Karpas-422 (cell line): ENCODE results near the gene TENM4. TPM values are rescaled to one million over a fixed set of nuclear protein-coding genes. Genes with fewer than 3 reads are reported as not detected.

Source experiments
- DNase-seq: peaks from one replicate; pipeline ENCODE4 v3.0.0-alpha.2; 2015
- H2AFZ ChIP-seq: fragments of 200-600 bp; sonication (generic); 2 replicates; pipeline ENCODE4 v1.6.1; 2014; ENCODE audit warnings: antibody characterized with exemption, low read length, mixed read lengths
- H3K27ac ChIP-seq: fragments of 200-600 bp; sonication (generic); 2 replicates; pipeline ENCODE4 v1.5.1; 2014; ENCODE audit warnings: mild to moderate bottlenecking, low read length, moderate library complexity
- H3K27me3 ChIP-seq: fragments of 200-600 bp; sonication (generic); 2 replicates; pipeline ENCODE4 v1.6.1; 2014; ENCODE audit warnings: low read length, mixed read lengths
- H3K36me3 ChIP-seq: fragments of 200-600 bp; sonication (generic); 2 replicates; pipeline ENCODE4 v1.6.1; 2014; ENCODE audit warnings: low read length, mixed read lengths; ENCODE audit not compliant: insufficient read depth
- H3K4me1 ChIP-seq: fragments of 200-600 bp; sonication (generic); 2 replicates; pipeline ENCODE4 v1.6.1; 2014; ENCODE audit warnings: mild to moderate bottlenecking, low read length, mixed read lengths
- H3K4me2 ChIP-seq: fragments of 200-600 bp; sonication (generic); 2 replicates; pipeline ENCODE4 v1.6.1; 2014; ENCODE audit warnings: low read length, low read depth, mild to moderate bottlenecking; ENCODE audit not compliant: poor library complexity, severe bottlenecking
- H3K4me3 ChIP-seq: fragments of 200-600 bp; sonication (generic); 2 replicates; pipeline ENCODE4 v1.5.1; 2014; ENCODE audit warnings: mild to moderate bottlenecking, antibody characterized with exemption, low read length, mixed read lengths
- H3K79me2 ChIP-seq: fragments of 200-600 bp; sonication (generic); 2 replicates; pipeline ENCODE4 v1.6.1; 2014; ENCODE audit warnings: mild to moderate bottlenecking, low read length, mixed read lengths
- H3K9ac ChIP-seq: fragments of 200-600 bp; sonication (generic); 2 replicates; pipeline ENCODE4 v1.6.0; 2014; ENCODE audit warnings: low read length
- H3K9me2 ChIP-seq: fragments of 200-600 bp; sonication (generic), shearing (Covaris generic); replicated peaks from 2 replicates; pipeline ENCODE4 v1.6.0; 2014; ENCODE audit warnings: mild to moderate bottlenecking, low read length, moderate library complexity; ENCODE audit not compliant: insufficient read depth
- H3K9me3 ChIP-seq: fragments of 300-700, 200-600 bp; sonication (generic); 2 replicates; pipeline ENCODE4 v1.6.1; 2014; ENCODE audit warnings: low read length, mixed read lengths
- H4K20me1 ChIP-seq: fragments of 200-600 bp; sonication (generic); 2 replicates; pipeline ENCODE4 v1.6.1; 2014; ENCODE audit warnings: mild to moderate bottlenecking, antibody characterized with exemption, low read length, low read depth; ENCODE audit not compliant: insufficient read depth
- total RNA-seq: library from RNA; depleted of rRNA; stranded (reverse); fragments of >200 nt; shearing (Covaris generic); gene quantifications from 2 replicates; pipeline ENCODE4 v1.2.3, GENCODE V29; 2014; ENCODE audit warnings: low replicate concordance

TENM4 gene
- total RNA-seq, 1 experiment from 2014 or later = not detected

DNA sequence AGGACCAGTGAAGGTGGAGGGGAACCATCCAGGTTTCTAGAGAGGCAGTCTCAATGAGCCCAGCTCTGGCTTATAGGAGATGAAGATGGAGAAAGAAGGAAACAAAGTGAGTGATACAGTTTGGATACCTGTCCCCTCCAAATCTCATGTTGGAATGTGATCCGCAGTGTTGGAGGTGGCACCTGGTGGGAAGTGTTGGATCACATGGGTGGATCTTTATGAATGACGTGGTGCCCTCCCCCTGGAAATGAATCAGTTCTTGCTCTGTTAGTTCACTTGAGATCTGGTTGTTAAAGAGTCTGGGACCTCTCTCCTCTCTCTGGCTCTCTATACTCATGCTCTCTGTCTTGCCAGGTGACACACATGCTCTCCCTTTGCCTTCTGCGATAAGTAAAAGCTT lies 473.0 kb downstream of the TENM4 start:
- Histone ChIP-seq H2AFZ (no peak overlapping the region), H3K9ac (no peak overlapping the region), H3K79me2 (no peaks in the 10 kb centered on the region), H3K27ac (no peak overlapping the region), H3K9me3 (no peaks in the 10 kb centered on the region), H3K4me3 (no peak overlapping the region), H3K4me2 (no peak overlapping the region), H3K9me2 (no peaks in the 10 kb centered on the region), H3K27me3 (no peaks in the 10 kb centered on the region), H3K4me1 (no peaks in the 10 kb centered on the region), H3K36me3 (no peaks in the 10 kb centered on the region), H4K20me1 (no peaks in the 10 kb centered on the region)
- DNase-seq = no peak

DNA sequence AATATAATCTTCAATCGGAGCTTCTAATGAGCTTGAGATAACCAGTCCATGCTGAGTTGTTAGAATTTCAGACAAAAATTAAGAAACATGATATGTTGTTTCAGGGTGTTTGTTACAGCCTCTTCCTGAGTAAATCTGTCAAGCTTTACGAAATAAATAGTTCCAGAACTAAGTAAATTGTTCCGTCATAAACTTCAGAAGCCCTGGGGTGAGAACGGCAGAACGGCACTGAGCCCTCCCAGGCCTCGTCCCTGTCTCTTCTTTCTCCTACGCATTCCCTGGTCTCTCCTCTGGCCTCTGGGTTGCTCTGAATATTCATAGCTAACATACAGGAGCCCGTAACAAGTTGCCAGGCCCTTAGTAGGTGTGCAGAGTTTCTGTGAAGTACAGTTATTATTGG lies 475.4 kb downstream of the TENM4 start:
- no peaks in the 10 kb centered on the region for H3K4me1 ChIP-seq
- H4K20me1 ChIP-seq = no peaks in the 10 kb centered on the region
- no peaks in the 10 kb centered on the region for H3K27me3 ChIP-seq
- no peaks in the 10 kb centered on the region for H3K9me2 ChIP-seq
- H3K4me3 ChIP-seq = no peak overlapping the region
- H2AFZ ChIP-seq = no peak overlapping the region
- H3K4me2 ChIP-seq = no peak overlapping the region
- no peak overlapping the region for H3K27ac ChIP-seq
- no peaks in the 10 kb centered on the region for H3K79me2 ChIP-seq
- H3K9ac ChIP-seq = no peak overlapping the region
- no peaks in the 10 kb centered on the region for H3K9me3 ChIP-seq
- no peaks in the 10 kb centered on the region for H3K36me3 ChIP-seq
- no peak for DNase-seq

DNA sequence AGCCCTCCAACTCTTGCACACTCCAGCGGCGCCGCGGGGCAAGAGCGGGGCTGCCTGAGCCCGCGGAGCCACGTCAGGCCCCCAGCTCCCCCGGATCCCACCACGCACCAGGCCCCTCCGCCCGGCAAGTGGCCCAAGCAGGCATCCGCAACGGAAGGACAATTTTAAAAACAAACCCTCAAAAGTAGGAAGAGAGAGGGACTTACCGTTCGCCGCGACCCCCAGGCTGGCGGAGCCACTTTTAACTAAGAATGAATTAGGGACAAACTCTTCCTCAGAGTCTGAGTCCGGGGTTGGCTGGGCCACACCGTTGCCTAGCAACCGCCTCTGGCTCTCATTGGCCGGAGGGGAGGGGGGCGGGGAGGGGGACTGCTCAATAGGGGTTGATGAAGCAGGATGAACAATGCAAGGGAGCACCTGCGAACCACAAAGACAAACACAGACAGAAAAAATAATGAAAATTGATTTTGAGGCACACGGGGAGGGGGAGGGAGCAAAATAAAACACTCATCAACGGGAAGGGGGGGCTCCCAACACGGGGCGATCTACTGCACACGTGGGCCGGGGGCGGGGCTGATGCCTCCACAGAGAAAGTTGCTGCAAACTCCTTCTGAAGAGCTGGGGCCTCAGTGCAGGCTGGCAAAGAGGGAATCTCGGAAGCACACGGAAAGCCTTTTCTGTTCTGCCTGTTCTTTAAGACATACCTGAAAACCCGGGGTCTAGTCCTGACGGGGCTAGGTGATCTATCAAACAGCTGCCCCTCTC lies 478.7 kb downstream of the TENM4 start:
- DNase-seq = no peak
- no peak overlapping the region for H3K4me3 ChIP-seq
- no peak overlapping the region for H2AFZ ChIP-seq
- H3K27me3 ChIP-seq = no peaks in the 10 kb centered on the region
- no peak overlapping the region for H3K4me2 ChIP-seq
- no peak overlapping the region for H3K27ac ChIP-seq
- no peaks in the 10 kb centered on the region for H3K36me3 ChIP-seq
- H3K9ac ChIP-seq = no peak overlapping the region
- H3K9me2 ChIP-seq = no peaks in the 10 kb centered on the region
- no peaks in the 10 kb centered on the region for H3K9me3 ChIP-seq
- no peaks in the 10 kb centered on the region for H3K79me2 ChIP-seq
- no peaks in the 10 kb centered on the region for H4K20me1 ChIP-seq
- H3K4me1 ChIP-seq = no peaks in the 10 kb centered on the region

DNA sequence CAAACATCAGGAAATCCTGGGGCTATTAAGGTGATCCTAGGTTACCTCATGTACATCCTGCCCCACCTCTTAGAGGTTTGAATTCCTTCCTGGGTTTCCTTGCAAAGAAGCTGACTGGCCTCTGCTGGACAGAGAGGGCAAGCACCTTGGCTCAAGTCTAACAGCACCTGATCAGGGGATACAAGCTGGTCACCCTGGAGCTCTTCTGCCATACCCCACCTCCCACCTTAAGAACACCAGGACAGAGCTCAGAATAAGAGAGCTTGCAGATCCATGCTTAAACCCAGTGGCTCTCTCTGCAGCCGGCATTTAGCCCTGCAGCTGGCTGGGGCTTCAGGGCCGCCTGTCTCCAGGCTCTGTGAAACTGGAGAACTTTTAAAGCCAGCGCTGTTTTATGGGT lies 479.6 kb downstream of the TENM4 start:
- no peaks in the 10 kb centered on the region for H3K27me3 ChIP-seq
- H3K27ac ChIP-seq = no peak overlapping the region
- H3K9ac ChIP-seq = no peak overlapping the region
- H3K36me3 ChIP-seq = no peaks in the 10 kb centered on the region
- H3K9me3 ChIP-seq = no peaks in the 10 kb centered on the region
- H3K4me1 ChIP-seq = no peaks in the 10 kb centered on the region
- H3K4me3 ChIP-seq = no peak overlapping the region
- DNase-seq = no peak
- no peaks in the 10 kb centered on the region for H3K9me2 ChIP-seq
- H2AFZ ChIP-seq = no peak overlapping the region
- H3K4me2 ChIP-seq = no peak overlapping the region
- no peaks in the 10 kb centered on the region for H4K20me1 ChIP-seq
- H3K79me2 ChIP-seq = no peaks in the 10 kb centered on the region

DNA sequence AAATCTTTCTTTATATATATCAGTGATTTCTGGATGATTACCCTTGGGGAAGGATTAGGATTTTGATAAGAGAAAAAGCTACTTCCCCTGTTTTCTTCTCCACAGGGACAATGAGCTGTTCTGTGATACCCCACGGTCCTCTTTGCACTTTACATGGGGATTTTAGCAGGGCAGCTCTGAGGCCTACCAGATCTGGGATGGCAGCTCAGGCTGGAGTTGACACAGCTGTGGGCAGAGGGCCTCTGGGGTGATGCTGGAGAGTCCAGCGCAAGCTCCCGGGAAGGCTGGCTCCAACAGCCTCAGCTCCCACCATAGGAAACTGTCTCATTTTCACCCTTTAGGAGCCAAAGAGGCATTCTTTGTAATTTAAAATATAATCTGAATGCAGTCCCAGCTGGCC lies 482.4 kb downstream of the TENM4 start:
- Histone ChIP-seq H3K9ac (no peak overlapping the region), H3K4me2 (no peak overlapping the region), H2AFZ (no peak overlapping the region), H3K4me3 (no peak overlapping the region), H3K27ac (no peak overlapping the region), H3K4me1 (no peaks in the 10 kb centered on the region), H3K79me2 (no peaks in the 10 kb centered on the region), H4K20me1 (no peaks in the 10 kb centered on the region), H3K9me2 (no peaks in the 10 kb centered on the region), H3K27me3 (no peaks in the 10 kb centered on the region), H3K9me3 (no peaks in the 10 kb centered on the region), H3K36me3 (no peaks in the 10 kb centered on the region)
- DNase-seq = no peak

DNA sequence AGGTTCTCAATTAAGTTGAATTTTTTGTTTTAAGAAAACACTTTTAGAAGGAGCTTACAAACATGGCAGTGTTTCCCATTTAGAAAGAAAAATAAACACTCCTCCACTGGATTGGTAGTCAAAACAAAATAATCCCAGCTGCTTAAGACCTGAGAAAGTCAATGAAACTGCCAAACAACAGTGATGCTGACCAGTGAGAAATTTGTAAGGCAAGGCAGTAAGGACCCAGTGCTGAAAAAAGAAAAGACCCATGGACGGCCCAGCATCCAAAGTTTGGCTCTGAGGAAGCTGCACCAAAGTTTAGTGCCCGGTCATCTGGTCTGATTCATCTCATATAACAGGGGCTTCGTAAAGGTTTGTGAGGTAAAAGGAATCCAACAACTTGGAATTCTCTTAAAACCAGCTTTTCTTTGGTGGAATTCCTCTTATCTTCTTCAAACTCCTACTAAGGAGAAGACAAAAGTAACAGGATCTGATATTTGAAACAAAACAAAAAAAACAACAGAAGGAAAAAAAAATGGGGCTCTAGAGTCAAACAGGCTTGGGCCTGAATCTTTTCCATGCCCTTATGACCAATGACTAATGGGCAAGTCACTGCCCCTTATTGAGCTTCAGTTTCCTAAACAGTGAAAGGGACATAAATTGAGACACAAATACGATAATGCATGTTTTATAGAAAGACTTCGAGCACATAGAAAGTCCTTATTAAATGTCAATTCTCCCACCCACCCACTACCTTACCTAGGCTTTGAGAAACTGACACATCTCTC lies 483.2 kb downstream of the TENM4 start:
- Histone ChIP-seq H3K79me2 (no peaks in the 10 kb centered on the region), H3K27ac (no peak overlapping the region), H4K20me1 (no peaks in the 10 kb centered on the region), H3K4me3 (no peak overlapping the region), H3K36me3 (no peaks in the 10 kb centered on the region), H3K9me3 (no peaks in the 10 kb centered on the region), H3K27me3 (no peaks in the 10 kb centered on the region), H3K9me2 (no peaks in the 10 kb centered on the region), H3K9ac (no peak overlapping the region), H3K4me2 (no peak overlapping the region), H2AFZ (no peak overlapping the region), H3K4me1 (no peaks in the 10 kb centered on the region)
- no peak for DNase-seq

DNA sequence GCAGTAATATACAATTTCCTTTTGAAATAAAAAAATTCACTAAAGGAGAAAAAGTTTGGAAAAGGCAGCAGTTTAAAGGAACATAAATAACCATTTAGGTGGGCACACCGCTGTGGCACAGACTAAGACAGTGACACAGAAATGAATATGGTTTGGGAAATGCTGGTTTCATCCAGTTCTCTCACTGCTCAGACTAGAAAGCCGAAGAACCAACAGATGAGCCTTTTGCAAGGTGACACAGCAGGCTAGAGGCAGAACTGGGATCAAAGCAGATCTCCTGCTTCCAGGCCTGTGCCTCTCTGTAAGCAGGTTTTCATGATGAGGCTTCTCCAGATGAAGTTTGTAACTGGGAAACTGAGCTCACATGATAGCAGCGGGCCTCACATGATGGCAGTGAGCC lies 486.1 kb downstream of the TENM4 start:
- Histone ChIP-seq H3K4me3 (no peak overlapping the region), H3K9me3 (no peaks in the 10 kb centered on the region), H3K79me2 (no peaks in the 10 kb centered on the region), H3K9me2 (no peaks in the 10 kb centered on the region), H3K4me2 (no peak overlapping the region), H3K9ac (no peak overlapping the region), H3K27ac (no peak overlapping the region), H3K4me1 (no peaks in the 10 kb centered on the region), H2AFZ (no peak overlapping the region), H4K20me1 (no peaks in the 10 kb centered on the region), H3K27me3 (no peaks in the 10 kb centered on the region), H3K36me3 (no peaks in the 10 kb centered on the region)
- no peak for DNase-seq

DNA sequence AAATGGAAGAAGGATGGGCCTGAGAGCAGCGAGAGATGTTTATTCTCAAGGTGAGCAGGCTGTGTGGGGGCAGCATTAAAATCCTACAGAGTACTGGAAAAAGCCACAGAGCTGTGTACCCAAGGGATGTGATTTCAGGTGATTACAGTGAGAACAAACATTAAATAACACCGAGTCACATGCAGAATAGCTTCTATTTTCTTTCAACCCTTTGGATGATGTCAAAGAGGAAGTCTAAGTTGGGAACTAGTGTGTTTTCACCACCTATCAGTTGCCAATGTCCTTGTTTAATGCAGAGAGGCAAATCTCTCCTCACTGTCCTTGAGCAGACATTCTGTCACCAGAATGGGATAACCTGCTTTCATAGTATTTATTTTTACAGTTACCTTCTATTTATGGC lies 486.6 kb downstream of the TENM4 start:
- Histone ChIP-seq H3K4me2 (no peak overlapping the region), H3K27ac (no peak overlapping the region), H3K9ac (no peak overlapping the region), H3K36me3 (no peaks in the 10 kb centered on the region), H3K79me2 (no peaks in the 10 kb centered on the region), H3K9me3 (no peaks in the 10 kb centered on the region), H4K20me1 (no peaks in the 10 kb centered on the region), H3K4me3 (no peak overlapping the region), H3K9me2 (no peaks in the 10 kb centered on the region), H3K4me1 (no peaks in the 10 kb centered on the region), H2AFZ (no peak overlapping the region), H3K27me3 (no peaks in the 10 kb centered on the region)
- no peak for DNase-seq
